Muscle layer of colon (tissue), 2 donors: ENCODE results near the gene ELAVL4.

Experiments
- H3K27ac ChIP-seq: one replicate; pipeline ENCODE4 v1.7.0; 2013; ENCODE audit warnings: low read depth, mild to moderate bottlenecking, low read length, moderate library complexity
- H3K27me3 ChIP-seq, 2 donors: one replicate each; pipeline ENCODE4 v1.7.0; 2013; ENCODE audit warnings: low read length in 2 of 2, mild to moderate bottlenecking in 2 of 2; ENCODE audit not compliant: insufficient read depth in 2 of 2, control insufficient read depth in 1 of 2
- H3K36me3 ChIP-seq: one replicate; pipeline ENCODE4 v1.7.0; 2013; ENCODE audit warnings: mild to moderate bottlenecking, low read length; ENCODE audit not compliant: insufficient read depth
- H3K4me1 ChIP-seq: one replicate; pipeline ENCODE4 v1.7.0; 2013; ENCODE audit warnings: mild to moderate bottlenecking, low read length; ENCODE audit not compliant: insufficient read depth
- H3K4me3 ChIP-seq, 2 donors: one replicate each; pipeline ENCODE4 v1.7.0; 2013; ENCODE audit warnings: low read length in 2 of 2, low read depth in 1 of 2, mild to moderate bottlenecking in 1 of 2, moderate library complexity in 1 of 2
- H3K9ac ChIP-seq: one replicate; pipeline ENCODE4 v1.7.0; 2013; ENCODE audit warnings: low read length
- H3K9me3 ChIP-seq: one replicate; pipeline ENCODE4 v1.7.0; 2013; ENCODE audit warnings: mild to moderate bottlenecking, low read length
- donor health status: abdominal sarcoma.
- donor health status: Adenocarcinoma of cecum.

ELAVL4 gene

DNA sequence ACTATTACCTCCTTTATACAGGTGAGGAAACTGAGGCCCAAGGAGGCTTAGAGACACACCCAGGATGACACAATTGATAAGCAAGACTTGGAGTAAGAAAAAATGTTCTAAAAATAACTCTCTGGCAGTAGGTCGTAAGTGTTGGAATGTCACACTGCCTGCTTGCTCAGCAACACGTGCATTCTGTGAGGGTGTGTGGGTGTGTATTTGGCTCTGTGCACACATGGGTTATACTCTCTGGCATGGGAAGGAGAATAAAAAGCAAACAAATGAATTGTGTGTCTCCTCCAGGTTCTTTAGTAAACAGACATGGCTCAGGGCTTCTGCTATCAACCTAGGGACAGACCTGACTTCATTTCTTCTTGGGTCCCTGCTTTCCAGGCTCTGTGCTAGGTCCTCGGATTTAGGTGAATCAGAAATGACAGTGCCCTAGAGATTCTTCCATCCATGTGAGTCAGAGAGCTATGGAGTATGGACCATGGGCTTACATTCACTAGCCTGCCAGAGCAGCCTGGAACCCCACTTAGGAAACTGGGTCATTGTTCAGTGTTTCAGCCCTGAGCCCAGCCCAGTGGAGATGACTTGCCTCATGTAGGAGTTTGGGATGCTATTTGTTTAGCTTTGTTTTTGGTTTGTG is 72.4 kb downstream of the ELAVL4 start:
- Histone ChIP-seq H3K27ac (no peak overlapping the region), H3K36me3 (no peaks in the 10 kb centered on the region), H3K9me3 (no peaks in the 10 kb centered on the region), H3K9ac (no peak overlapping the region), H3K4me1 (no peaks in the 10 kb centered on the region), H3K27me3 (no peaks in the 10 kb centered on the region), H3K4me3 (no peak overlapping the region)

- Histone ChIP-seq H3K9ac (no peak overlapping the region), H3K4me3 (no peak overlapping the region), H3K27ac (no peak overlapping the region)
Observed at GRCh38 chr1:50183378-50184133, 74.8 kb downstream of the ELAVL4 start.

DNA sequence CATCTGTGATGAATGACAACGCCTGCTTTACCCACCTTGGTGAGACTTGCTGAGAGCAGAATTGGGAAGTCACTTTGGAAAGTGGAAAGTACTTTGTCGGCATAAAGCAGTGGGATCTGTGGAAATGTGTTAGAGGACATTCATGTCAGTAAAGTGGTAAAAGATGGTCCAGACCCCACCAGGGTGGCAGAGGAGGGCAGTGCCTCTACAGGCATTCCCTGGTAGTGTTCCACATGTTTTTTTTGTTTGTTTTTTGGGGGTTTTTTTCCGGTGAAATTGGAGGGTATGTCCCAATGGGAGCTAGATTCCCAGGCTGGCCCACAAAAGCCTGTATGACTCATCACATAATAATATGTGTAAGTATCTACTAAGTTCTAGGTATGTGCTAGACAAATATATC is 80.6 kb downstream of the ELAVL4 start:
- Histone ChIP-seq H3K9ac (no peak overlapping the region), H3K9me3 (no peaks in the 10 kb centered on the region), H3K4me3 (no peak overlapping the region), H3K4me1 (no peaks in the 10 kb centered on the region), H3K27ac (no peak overlapping the region), H3K36me3 (no peaks in the 10 kb centered on the region), H3K27me3 (no peaks in the 10 kb centered on the region)

More at GRCh38 chr1:50183378-50184133, 74.8 kb downstream of the ELAVL4 start:
- Histone ChIP-seq H3K9me3 (no peaks in the 10 kb centered on the region), H3K4me1 (no peaks in the 10 kb centered on the region), H3K27me3 (no peaks in the 10 kb centered on the region), H3K36me3 (no peaks in the 10 kb centered on the region)

- H3K4me1 ChIP-seq: no peaks in the 10 kb centered on the region
- H3K36me3 ChIP-seq: no peaks in the 10 kb centered on the region
- no peak overlapping the region for H3K9ac ChIP-seq
- H3K4me3 ChIP-seq: no peak overlapping the region
- H3K27me3 ChIP-seq: no peaks in the 10 kb centered on the region
- no peaks in the 10 kb centered on the region for H3K9me3 ChIP-seq
- H3K27ac ChIP-seq: no peak overlapping the region
Observed at GRCh38 chr1:50193002-50193401, 84.3 kb downstream of the ELAVL4 start.

- Histone ChIP-seq H3K4me1 (no peaks in the 10 kb centered on the region), H3K9ac (no peak overlapping the region), H3K27me3 (no peaks in the 10 kb centered on the region), H3K27ac (no peak overlapping the region), H3K9me3 (no peaks in the 10 kb centered on the region), H3K4me3 (no peak overlapping the region), H3K36me3 (no peaks in the 10 kb centered on the region)
Observed at GRCh38 chr1:50195205-50195604, 86.5 kb downstream of the ELAVL4 start.

DNA sequence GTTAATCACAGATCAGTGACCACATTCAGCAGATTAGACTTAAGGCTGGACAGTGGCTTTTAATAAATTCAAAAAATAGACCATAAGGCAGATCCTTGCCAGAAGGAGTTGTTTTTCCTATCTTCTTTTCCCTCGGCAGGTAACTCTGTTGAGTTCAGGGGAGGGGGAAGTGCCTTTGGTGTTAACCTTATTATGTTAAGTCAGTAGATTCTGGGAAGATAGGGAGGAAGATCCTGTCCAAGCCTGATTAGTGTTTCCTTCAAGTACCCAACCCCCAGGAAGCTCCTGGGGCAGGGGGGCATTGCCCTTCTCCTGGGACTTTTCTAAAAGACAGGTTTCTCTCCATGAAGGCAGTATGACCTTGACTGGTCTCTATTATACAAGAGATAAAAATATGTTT is 87.4 kb downstream of the ELAVL4 start:
- no peaks in the 10 kb centered on the region for H3K9me3 ChIP-seq
- no peaks in the 10 kb centered on the region for H3K27me3 ChIP-seq
- H3K9ac ChIP-seq: no peak overlapping the region
- H3K27ac ChIP-seq: no peak overlapping the region
- no peaks in the 10 kb centered on the region for H3K4me1 ChIP-seq
- no peak overlapping the region for H3K4me3 ChIP-seq
- H3K36me3 ChIP-seq: no peaks in the 10 kb centered on the region

DNA sequence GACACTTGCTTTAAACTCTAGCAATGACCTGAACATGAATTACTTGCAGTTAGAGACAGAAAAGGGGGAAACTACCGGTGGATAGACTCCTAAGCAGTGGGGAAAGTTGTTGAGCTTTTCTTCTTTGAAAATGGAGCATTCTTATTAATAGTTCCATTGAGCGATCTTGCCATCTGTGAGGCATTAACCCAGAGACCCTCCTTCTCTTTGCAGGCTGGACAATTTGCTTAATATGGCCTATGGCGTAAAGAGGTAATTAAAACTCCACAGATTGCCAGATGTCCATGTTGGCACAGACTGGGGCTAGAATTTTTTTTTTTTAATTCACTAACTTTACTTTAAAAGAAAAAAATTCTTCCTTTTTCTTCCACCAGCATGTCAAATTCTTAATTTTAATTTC is 88.5 kb downstream of the ELAVL4 start:
- no peaks in the 10 kb centered on the region for H3K27me3 ChIP-seq
- H3K9ac ChIP-seq: no peak overlapping the region
- H3K4me1 ChIP-seq: no peaks in the 10 kb centered on the region
- H3K27ac ChIP-seq: no peak overlapping the region
- no peak overlapping the region for H3K4me3 ChIP-seq
- no peaks in the 10 kb centered on the region for H3K36me3 ChIP-seq
- H3K9me3 ChIP-seq: no peaks in the 10 kb centered on the region

- Histone ChIP-seq H3K4me1 (no peaks in the 10 kb centered on the region), H3K4me3 (no peak overlapping the region), H3K36me3 (no peaks in the 10 kb centered on the region), H3K27me3 (no peaks in the 10 kb centered on the region), H3K9me3 (no peaks in the 10 kb centered on the region), H3K27ac (no peak overlapping the region), H3K9ac (no peak overlapping the region)
Observed at GRCh38 chr1:50208315-50208714, 99.6 kb downstream of the ELAVL4 start.

GRCh38 chr1:50208756-50209155 is 100.0 kb downstream of the ELAVL4 start:
- H3K4me3 ChIP-seq: no peak overlapping the region

DNA sequence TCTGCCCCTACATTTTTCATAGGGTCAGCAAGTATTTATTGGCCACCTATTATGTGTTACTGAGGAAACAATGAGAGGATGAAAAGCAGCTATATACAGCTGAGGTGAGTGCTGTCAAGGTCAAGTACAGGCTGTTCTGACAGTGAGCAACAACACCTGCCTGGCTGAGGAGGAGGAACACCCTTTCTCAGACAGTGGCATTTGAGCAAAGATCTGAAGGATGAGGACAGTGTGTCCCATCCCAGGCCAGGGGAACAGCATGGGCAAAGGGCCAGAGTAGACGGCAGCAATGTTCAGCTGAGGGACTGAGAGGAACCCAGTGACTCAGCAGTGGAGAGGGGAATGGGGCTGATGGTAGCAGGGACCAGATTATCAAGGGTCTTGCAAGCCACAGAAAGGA is 101.0 kb downstream of the ELAVL4 start:
- no peak overlapping the region for H3K27ac ChIP-seq
- no peak overlapping the region for H3K9ac ChIP-seq
- no peak overlapping the region for H3K4me3 ChIP-seq
- H3K9me3 ChIP-seq: no peaks in the 10 kb centered on the region
- no peaks in the 10 kb centered on the region for H3K27me3 ChIP-seq
- H3K4me1 ChIP-seq: no peaks in the 10 kb centered on the region
- no peaks in the 10 kb centered on the region for H3K36me3 ChIP-seq

More at GRCh38 chr1:50208756-50209155, 100.0 kb downstream of the ELAVL4 start:
- Histone ChIP-seq H3K27ac (no peak overlapping the region), H3K36me3 (no peaks in the 10 kb centered on the region), H3K27me3 (no peaks in the 10 kb centered on the region), H3K9me3 (no peaks in the 10 kb centered on the region), H3K4me1 (no peaks in the 10 kb centered on the region), H3K9ac (no peak overlapping the region)

DNA sequence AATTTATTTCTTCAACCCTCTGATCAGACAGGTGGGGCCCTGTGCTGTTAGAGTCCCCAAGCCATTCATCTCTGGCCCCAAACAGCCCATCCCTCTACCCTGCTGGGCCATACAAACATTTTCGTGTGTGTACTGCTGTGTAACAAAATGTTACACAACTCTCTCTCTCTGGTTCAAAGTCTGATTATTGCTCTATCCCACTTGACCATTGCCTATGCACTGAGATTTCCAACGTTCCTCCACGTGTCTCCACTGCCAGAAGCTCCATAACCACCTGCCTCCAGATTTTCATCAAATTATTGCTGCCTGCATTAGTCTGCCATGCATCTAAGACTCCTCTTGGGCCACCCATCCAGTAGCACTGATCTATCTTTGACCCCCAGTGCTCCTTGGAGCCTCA is 104.8 kb downstream of the ELAVL4 start:
- Histone ChIP-seq H3K36me3 (no peaks in the 10 kb centered on the region), H3K27me3 (no peaks in the 10 kb centered on the region), H3K27ac (no peak overlapping the region), H3K4me1 (no peaks in the 10 kb centered on the region), H3K9me3 (no peaks in the 10 kb centered on the region), H3K4me3 (no peak overlapping the region), H3K9ac (no peak overlapping the region)

GRCh38 chr1:50214717-50215116 is 106.0 kb downstream of the ELAVL4 start:
- Histone ChIP-seq H3K27ac (no peak overlapping the region), H3K36me3 (no peaks in the 10 kb centered on the region), H3K9me3 (no peaks in the 10 kb centered on the region), H3K4me3 (no peak overlapping the region), H3K27me3 (no peaks in the 10 kb centered on the region), H3K9ac (no peak overlapping the region), H3K4me1 (no peaks in the 10 kb centered on the region)
